Caco-2 (cell line): ENCODE results near the gene DENND1A. TPM values are rescaled to one million over a fixed set of nuclear protein-coding genes. Genes with fewer than 3 reads are reported as not detected.

Experiments
- BruUV-seq: library from RNA; stranded (reverse); fragments of 400-500 nt; replicated peaks from 2 replicates; lab custom pipeline; 2021; lab: Mats Ljungman, UMichigan
- CTCF ChIA-PET: fragments of 300-600 bp; sonication (Branson Sonifier 250); formaldehyde crosslinking; loops from one replicate; lab custom pipeline; 2022; ENCODE audit warnings: antibody characterized with exemption; lab: Charles Lee
- POLR2A ChIA-PET: fragments of 300-600 bp; sonication (Branson Sonifier 250); formaldehyde crosslinking; loops from one replicate; lab custom pipeline; 2022; ENCODE audit warnings: antibody characterized with exemption; lab: Charles Lee
- DNase-seq, 2 experiments: peaks; one replicate each; pipeline versions ENCODE4 v3.0.0 to v3.0.0-alpha.2; 2020 to 2022
- H3K27me3 ChIP-seq: replicated peaks from 2 replicates; pipeline ENCODE4 v1.6.0; 2011; ENCODE audit warnings: low read length; ENCODE audit not compliant: control insufficient read depth, insufficient read depth
- H3K36me3 ChIP-seq: 2 replicates; pipeline ENCODE4 v1.5.1; 2011; ENCODE audit warnings: low read length; ENCODE audit not compliant: control insufficient read depth, insufficient read depth
- H3K4me1 ChIP-seq: fragments of 250-450 bp; sonication (Bioruptor Pico); 2 replicates; pipeline ENCODE4 v1.5.1; 2020; ENCODE audit warnings: mild to moderate bottlenecking
- H3K4me3 ChIP-seq: 2 replicates; pipeline ENCODE4 v1.5.1; 2011; ENCODE audit warnings: low read depth, mild to moderate bottlenecking, control low read depth, low read length
- H3K9me3 ChIP-seq: fragments of 250-450 bp; sonication (Bioruptor Pico); 2 replicates; pipeline ENCODE4 v1.5.1; 2020; ENCODE audit warnings: mild to moderate bottlenecking, moderate library complexity
- H3K27ac Mint-ChIP-seq: one replicate; pipeline ENCODE4 v1.8.0; 2022; ENCODE audit warnings: mixed read lengths; ENCODE audit not compliant: unreplicated experiment
- H3K27me3 Mint-ChIP-seq: one replicate; pipeline ENCODE4 v1.8.0; 2022; ENCODE audit warnings: mixed read lengths; ENCODE audit not compliant: insufficient read depth, unreplicated experiment
- H3K36me3 Mint-ChIP-seq: one replicate; pipeline ENCODE4 v1.8.0; 2022; ENCODE audit warnings: mild to moderate bottlenecking, mixed read lengths; ENCODE audit not compliant: insufficient read depth, unreplicated experiment
- H3K4me1 Mint-ChIP-seq: one replicate; pipeline ENCODE4 v1.8.0; 2022; ENCODE audit warnings: low read depth, mixed read lengths; ENCODE audit not compliant: unreplicated experiment
- H3K4me3 Mint-ChIP-seq: one replicate; pipeline ENCODE4 v1.8.0; 2022; ENCODE audit warnings: mild to moderate bottlenecking, moderate library complexity, mixed read lengths; ENCODE audit not compliant: unreplicated experiment
- H3K9me3 Mint-ChIP-seq: one replicate; pipeline ENCODE4 v1.8.0; 2022; ENCODE audit warnings: mixed read lengths; ENCODE audit not compliant: unreplicated experiment
- CTCF ChIP-seq, 2 experiments: fragments of 200-600 bp in 1 of 2; IDR thresholded peaks; 1 replicate in 1 of 2; 2 replicates in 1 of 2; pipeline versions ENCODE4 v1.5.1 to v1.8.0; 2011 to 2022; ENCODE audit warnings: antibody characterized with exemption in 1 of 2, control low read depth in 1 of 2, inconsistent platforms in 1 of 2, low read depth in 1 of 2, low read length in 1 of 2, mild to moderate bottlenecking in 1 of 2, moderate library complexity in 1 of 2; ENCODE audit not compliant: insufficient read depth in 1 of 2, severe bottlenecking in 1 of 2, unreplicated experiment in 1 of 2
- intact Hi-C: fragments of 100-400 bp; cut with micrococcal nuclease; formaldehyde crosslinking; loops from one replicate; pipeline ENCODE4 v1.10.0; 2022; ENCODE audit not compliant: unreplicated experiment
- total RNA-seq: library from RNA; stranded (reverse); gene quantifications from 2 replicates; pipeline ENCODE4 v1.2.3, GENCODE V29; 2022

Gene DENND1A
- total RNA-seq, 1 experiment from 2014 or later: 41.6 TPM

DNA sequence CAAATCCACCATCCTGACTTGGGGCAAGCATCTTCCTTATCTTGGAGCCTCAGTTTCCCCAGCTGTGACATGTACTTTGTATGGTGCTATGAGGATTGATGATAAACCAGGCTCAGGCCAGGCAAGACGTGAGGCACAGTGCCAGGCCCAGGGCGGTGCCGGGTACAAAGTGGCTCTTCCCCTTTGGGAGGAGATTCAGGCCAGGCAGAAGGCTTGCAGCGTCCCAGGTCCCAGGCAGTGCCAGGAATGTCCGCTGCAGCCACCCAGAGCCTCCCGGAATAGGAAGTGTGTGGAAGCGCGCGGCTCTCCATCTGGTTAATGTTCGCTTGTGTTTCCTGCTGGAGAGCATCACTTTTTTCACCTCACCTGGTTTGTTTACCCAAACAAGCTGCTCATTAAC is 12.6 kb upstream of the DENND1A start:
- Histone ChIP-seq H3K4me3 (no peak overlapping the region), H3K36me3 (no peaks in the 10 kb centered on the region), H3K9me3 (no peaks in the 10 kb centered on the region), H3K4me1 (peaks cover 9% of the 10 kb centered on the region), H3K27me3 (no peaks in the 10 kb centered on the region)
- Mint-ChIP-seq H3K36me3 (no peaks in the 10 kb centered on the region), H3K9me3 (no peaks in the 10 kb centered on the region), H3K27ac (no peak overlapping the region), H3K4me3 (no peak overlapping the region), H3K4me1 (peaks cover 13% of the 10 kb centered on the region), H3K27me3 (no peaks in the 10 kb centered on the region)
- no peak for TF ChIP-seq CTCF (IDR thresholded peaks at IDR 0.05; ENCODE audit: insufficient read depth in 1 of 2, low read depth in 1 of 2, low read length in 1 of 2, severe bottlenecking in 1 of 2, unreplicated experiment in 1 of 2)
- intact Hi-C loops: no loop called here
- CTCF ChIA-PET: no interaction called here
- BruUV-seq: no TSS peak
- POLR2A ChIA-PET: interaction anchor here (0.5 kb wide), 1 partner anchor 806 kb away, joined by 4 read pairs; no protein-coding TSS in a partner anchor
- DNase-seq: no peak

DNA sequence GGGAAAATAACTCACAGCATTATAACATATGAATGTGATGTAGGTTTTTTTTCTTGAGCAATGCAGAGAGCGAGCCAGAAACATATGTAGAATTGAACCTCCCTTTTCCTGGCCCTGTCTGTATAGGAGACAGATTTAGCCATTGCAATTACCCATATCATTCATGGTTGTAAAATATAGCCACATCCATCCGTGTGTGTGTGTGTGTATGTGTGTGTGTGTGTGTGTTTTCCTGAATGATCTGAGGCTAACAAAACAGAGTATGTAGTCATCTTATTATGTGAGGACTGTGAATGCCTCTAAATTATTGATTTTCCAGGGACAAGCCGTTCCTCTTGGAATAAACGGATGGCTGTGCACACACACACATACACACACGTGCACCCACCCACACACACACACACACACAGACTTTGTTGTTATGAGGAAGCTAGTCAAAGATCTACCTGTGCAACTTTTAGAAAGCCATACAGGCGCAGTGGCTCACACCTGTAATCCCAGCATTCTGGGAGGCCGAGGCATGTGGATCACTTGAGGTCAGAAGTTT is 11.7 kb upstream of the DENND1A start:
- H3K4me3 ChIP-seq: no peak overlapping the region
- H3K36me3 ChIP-seq: no peaks in the 10 kb centered on the region
- DNase-seq: no peak
- Mint-ChIP-seq H3K27me3 (no peaks in the 10 kb centered on the region), H3K9me3 (peaks cover 4% of the 10 kb centered on the region), H3K27ac (no peak overlapping the region), H3K36me3 (no peaks in the 10 kb centered on the region), H3K4me1 (peaks cover 12% of the 10 kb centered on the region), H3K4me3 (no peak overlapping the region)
- ChIA-PET CTCF (no interaction called here), POLR2A (no interaction called here)
- peaks cover 9% of the 10 kb centered on the region for H3K4me1 ChIP-seq
- BruUV-seq: no TSS peak
- no peak for TF ChIP-seq CTCF (IDR thresholded peaks at IDR 0.05; ENCODE audit: insufficient read depth in 1 of 2, low read depth in 1 of 2, low read length in 1 of 2, severe bottlenecking in 1 of 2, unreplicated experiment in 1 of 2)
- no peaks in the 10 kb centered on the region for H3K27me3 ChIP-seq
- intact Hi-C loops: no loop called here
- H3K9me3 ChIP-seq: 0 out of 2 replicates have a peak, but pooled peaks cover 2% of the 10 kb centered on the region

GRCh38 chr9:123940721-123941523 is 11.0 kb upstream of the DENND1A start:
- TF ChIP-seq CTCF (IDR thresholded peaks at IDR 0.05; ENCODE audit: insufficient read depth in 1 of 2, low read depth in 1 of 2, low read length in 1 of 2, severe bottlenecking in 1 of 2, unreplicated experiment in 1 of 2): peak in 1 of 2 experiments; percentile 20
- CTCF ChIA-PET: no interaction called here
- no peak overlapping the region for H3K4me3 Mint-ChIP-seq
- POLR2A ChIA-PET: no interaction called here
- no peaks in the 10 kb centered on the region for H3K36me3 Mint-ChIP-seq
- Histone ChIP-seq H3K4me1 (peaks cover 5% of the 10 kb centered on the region), H3K4me3 (no peak overlapping the region), H3K27me3 (no peaks in the 10 kb centered on the region), H3K9me3 (peaks cover 7% of the 10 kb centered on the region; the same call in 1 of the 2 replicates), H3K36me3 (no peaks in the 10 kb centered on the region)
- intact Hi-C loops: no loop called here
- H3K4me1 Mint-ChIP-seq: peaks cover 5% of the 10 kb centered on the region
- H3K9me3 Mint-ChIP-seq: peaks cover 9% of the 10 kb centered on the region
- DNase-seq: no peak
- H3K27ac Mint-ChIP-seq: no peak overlapping the region
- no TSS peak for BruUV-seq
- no peaks in the 10 kb centered on the region for H3K27me3 Mint-ChIP-seq
